ENCODE results near the gene TRPM4.
"Not testable (repeated sequence)": the region's sequence is repeated elsewhere in the genome, so short reads cannot be mapped to it uniquely, and the experiment has no call there.

DNA sequence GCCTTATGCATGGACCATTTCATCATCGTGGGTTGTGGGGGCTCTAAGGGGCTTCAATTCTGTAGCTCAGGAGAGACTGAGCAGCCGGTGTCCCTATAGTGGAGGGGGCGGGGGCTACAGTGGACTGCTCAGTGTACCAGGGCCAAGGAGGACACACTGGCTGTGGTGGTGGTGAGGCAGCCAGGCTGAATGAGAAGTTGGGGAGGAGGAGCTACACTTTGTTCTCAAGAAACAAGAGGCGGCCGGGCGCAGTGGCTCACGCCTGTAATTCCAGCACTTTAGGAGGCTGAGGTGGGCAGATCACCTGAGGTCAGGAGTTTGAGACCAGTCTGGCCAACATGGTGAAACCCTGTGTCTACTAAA is 11.2 kb upstream of the TRPM4 start:
- not testable (repeated sequence) for TF ChIP-seq CTCF (optimal IDR thresholded peaks at IDR 0.05 in 1 of 3, IDR thresholded peaks at IDR 0.05 in 1 of 3, conservative IDR thresholded peaks at IDR 0.05 in 1 of 3; ENCODE audit: extremely low read depth in 1 of 3, insufficient read depth in 2 of 3, low read length in 3 of 3); EZH2 (IDR thresholded peaks at IDR 0.05; ENCODE audit: low read length)
